Hepatocyte (in vitro differentiated cells): Measurements from ENCODE around the gene TPRN. TPM values are rescaled to one million over a fixed set of nuclear protein-coding genes. Genes with fewer than 3 reads are reported as not detected.

Experiments
- DNase-seq: peaks from one replicate; pipeline ENCODE4 v3.0.0-alpha.2; 2016; ENCODE audit warnings: low spot score
- H2AFZ ChIP-seq: fragments of 200-600 bp; sonication (generic); 2 replicates; pipeline ENCODE4 v1.6.0; 2016; ENCODE audit warnings: antibody characterized with exemption, mild to moderate bottlenecking
- H3K27ac ChIP-seq: fragments of 200-600 bp; sonication (generic); 2 replicates; pipeline ENCODE4 v1.5.1; 2016; ENCODE audit warnings: mild to moderate bottlenecking
- H3K27me3 ChIP-seq: fragments of 200-600 bp; sonication (generic); 2 replicates; pipeline ENCODE4 v1.6.1; 2016
- H3K36me3 ChIP-seq: fragments of 200-600 bp; sonication (generic); replicated peaks from 2 replicates; pipeline ENCODE4 v1.5.1; 2016; ENCODE audit warnings: low read depth; ENCODE audit not compliant: insufficient read depth
- H3K4me1 ChIP-seq: fragments of 200-600 bp; sonication (generic); 2 replicates; pipeline ENCODE4 v1.5.1; 2016; ENCODE audit warnings: mild to moderate bottlenecking, moderate library complexity; ENCODE audit not compliant: insufficient read depth
- H3K4me2 ChIP-seq: fragments of 200-600 bp; sonication (generic); 2 replicates; pipeline ENCODE4 v1.6.0; 2016
- H3K4me3 ChIP-seq: fragments of 200-600 bp; sonication (generic); 2 replicates; pipeline ENCODE4 v1.5.1; 2016; ENCODE audit warnings: mild to moderate bottlenecking
- H3K79me2 ChIP-seq: fragments of 200-600 bp; sonication (generic); 2 replicates; pipeline ENCODE4 v1.6.0; 2017; ENCODE audit warnings: mild to moderate bottlenecking
- H3K9me2 ChIP-seq: fragments of 200-600 bp; sonication (generic); replicated peaks from 2 replicates; pipeline ENCODE4 v1.6.0; 2017; ENCODE audit warnings: mild to moderate bottlenecking; ENCODE audit not compliant: insufficient read depth
- H3K9me3 ChIP-seq: fragments of 200-600 bp; sonication (generic); 2 replicates; pipeline ENCODE4 v1.5.1; 2016; ENCODE audit warnings: low read depth, mild to moderate bottlenecking
- H4K20me1 ChIP-seq: fragments of 200-600 bp; sonication (generic); 2 replicates; pipeline ENCODE4 v1.6.0; 2016; ENCODE audit warnings: mild to moderate bottlenecking; ENCODE audit not compliant: insufficient read depth, poor library complexity, severe bottlenecking
- EZH2 ChIP-seq: fragments of 200-600 bp; sonication (generic); IDR thresholded peaks from 2 replicates; pipeline ENCODE4 v1.6.1; 2016; ENCODE audit warnings: antibody characterized with exemption, mild to moderate bottlenecking, borderline replicate concordance
- EZH2phosphoT487 ChIP-seq: fragments of 200-600 bp; sonication (generic); IDR thresholded peaks from one replicate; pipeline ENCODE4 v1.6.1; 2018; ENCODE audit warnings: antibody characterized with exemption, mild to moderate bottlenecking, low read depth, moderate library complexity; ENCODE audit not compliant: unreplicated experiment, severe bottlenecking
- WGBS: methylation state at CpG from one replicate; pipeline ENCODE4 v1.1.6; 2016; ENCODE audit warnings: low lambda C conversion rate; ENCODE audit errors: missing lambda C conversion rate; 5-methylcytosine and 5-hydroxymethylcytosine counted together
- polyA plus RNA-seq: library from polyadenylated mRNA; unstranded; fragments of >200 nt; fragmentation: Nextera tagmentation; extraction: Ambion mirVana; gene quantifications from 2 replicates; pipeline ENCODE4 v1.2.1, GENCODE V29; 2016
- total RNA-seq: library from RNA; depleted of rRNA; stranded (reverse); fragments of >200 nt; gene quantifications from 2 replicates; pipeline ENCODE4 v1.2.3, GENCODE V29; 2014
- TF ChIP-seq, protein P1 (sequence below): fragments of 200-600 bp; sonication (generic); IDR thresholded peaks from 2 replicates; pipeline ENCODE4 v1.5.1; 2016; ENCODE audit warnings: antibody characterized with exemption, mild to moderate bottlenecking; ENCODE audit not compliant: poor library complexity

The TPRN gene
- total and polyA plus RNA-seq, 2 experiments from 2014 or later, result 34.4 to 104 TPM

DNA sequence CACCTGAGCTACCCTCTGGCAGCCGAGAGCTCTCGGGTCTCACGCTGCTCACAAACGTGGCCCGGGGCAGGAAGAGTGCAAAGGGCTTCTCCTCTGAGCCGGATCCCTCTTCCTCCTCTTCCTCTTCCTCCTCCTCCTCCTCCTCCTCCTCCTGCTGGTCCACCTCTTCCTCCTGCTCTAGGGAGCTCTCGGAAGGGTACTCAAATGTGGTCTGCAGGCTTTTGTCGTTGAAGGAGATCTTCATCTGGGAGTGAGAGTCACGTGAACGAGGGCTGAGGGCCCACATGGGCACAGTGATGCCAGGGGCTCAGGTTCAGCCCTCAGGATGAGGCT lies 8.1 kb downstream of the TPRN start:
- Histone ChIP-seq H3K36me3 (no peaks in the 10 kb centered on the region), H3K9me2 (no peaks in the 10 kb centered on the region), H3K4me1 (peaks cover 37% of the 10 kb centered on the region), H3K27me3 (no peaks in the 10 kb centered on the region), H2AFZ (no peak overlapping the region), H4K20me1 (peaks cover 60% of the 10 kb centered on the region), H3K79me2 (peaks cover 88% of the 10 kb centered on the region), H3K4me3 (no peak overlapping the region), H3K9me3 (no peaks in the 10 kb centered on the region), H3K4me2 (no peak overlapping the region), H3K27ac (no peak overlapping the region)
- WGBS, result 92% methylated on average over 9 of the region's 10 CpGs
- TF ChIP-seq EZH2phosphoT487 (no peak), EZH2 (no peak)
- TF ChIP-seq, protein P1, sequence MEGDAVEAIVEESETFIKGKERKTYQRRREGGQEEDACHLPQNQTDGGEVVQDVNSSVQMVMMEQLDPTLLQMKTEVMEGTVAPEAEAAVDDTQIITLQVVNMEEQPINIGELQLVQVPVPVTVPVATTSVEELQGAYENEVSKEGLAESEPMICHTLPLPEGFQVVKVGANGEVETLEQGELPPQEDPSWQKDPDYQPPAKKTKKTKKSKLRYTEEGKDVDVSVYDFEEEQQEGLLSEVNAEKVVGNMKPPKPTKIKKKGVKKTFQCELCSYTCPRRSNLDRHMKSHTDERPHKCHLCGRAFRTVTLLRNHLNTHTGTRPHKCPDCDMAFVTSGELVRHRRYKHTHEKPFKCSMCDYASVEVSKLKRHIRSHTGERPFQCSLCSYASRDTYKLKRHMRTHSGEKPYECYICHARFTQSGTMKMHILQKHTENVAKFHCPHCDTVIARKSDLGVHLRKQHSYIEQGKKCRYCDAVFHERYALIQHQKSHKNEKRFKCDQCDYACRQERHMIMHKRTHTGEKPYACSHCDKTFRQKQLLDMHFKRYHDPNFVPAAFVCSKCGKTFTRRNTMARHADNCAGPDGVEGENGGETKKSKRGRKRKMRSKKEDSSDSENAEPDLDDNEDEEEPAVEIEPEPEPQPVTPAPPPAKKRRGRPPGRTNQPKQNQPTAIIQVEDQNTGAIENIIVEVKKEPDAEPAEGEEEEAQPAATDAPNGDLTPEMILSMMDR, result no peak
- no peak for DNase-seq

DNA sequence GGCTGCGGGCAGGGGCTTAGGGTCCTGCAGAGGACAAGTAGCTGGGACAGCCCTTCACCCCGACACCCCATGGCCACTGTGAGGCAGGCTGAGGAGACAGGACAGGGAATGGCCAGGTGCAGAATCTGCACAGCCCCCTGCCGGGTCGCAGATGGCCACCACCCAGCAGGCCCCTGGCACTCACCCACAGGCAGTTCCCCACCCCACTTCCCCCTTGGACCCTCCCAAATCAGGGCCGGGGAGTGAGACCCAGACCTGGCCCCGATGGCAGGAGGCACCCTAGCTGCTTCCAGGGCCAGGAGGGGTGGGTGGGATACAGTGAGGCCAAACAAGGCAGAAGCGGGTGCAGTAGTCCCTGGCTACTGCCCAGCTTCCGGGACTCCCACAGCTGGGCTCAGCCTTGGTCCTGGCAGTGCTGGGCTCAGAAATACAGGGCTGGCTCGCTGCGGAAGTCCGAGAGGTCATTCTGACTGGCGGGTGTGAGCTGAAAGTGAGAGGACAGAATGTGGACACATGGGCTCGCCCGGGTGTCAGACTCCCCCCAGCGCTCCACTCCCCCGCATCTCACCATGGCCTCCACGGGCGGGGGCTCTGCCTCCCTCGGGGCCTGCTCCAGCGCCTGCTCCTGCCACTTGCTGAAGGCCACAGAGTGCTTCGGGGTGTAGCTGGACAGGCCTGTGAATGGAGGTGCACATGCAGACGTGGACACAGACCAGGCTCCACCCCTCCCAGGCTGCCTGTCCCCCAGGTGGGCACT lies 8.7 kb downstream of the TPRN start:
- H3K4me1 ChIP-seq, result peaks cover 41% of the 10 kb centered on the region
- WGBS, result 92% methylated on average over 20 of the region's 22 CpGs
- no peak overlapping the region for H3K27ac ChIP-seq

DNA sequence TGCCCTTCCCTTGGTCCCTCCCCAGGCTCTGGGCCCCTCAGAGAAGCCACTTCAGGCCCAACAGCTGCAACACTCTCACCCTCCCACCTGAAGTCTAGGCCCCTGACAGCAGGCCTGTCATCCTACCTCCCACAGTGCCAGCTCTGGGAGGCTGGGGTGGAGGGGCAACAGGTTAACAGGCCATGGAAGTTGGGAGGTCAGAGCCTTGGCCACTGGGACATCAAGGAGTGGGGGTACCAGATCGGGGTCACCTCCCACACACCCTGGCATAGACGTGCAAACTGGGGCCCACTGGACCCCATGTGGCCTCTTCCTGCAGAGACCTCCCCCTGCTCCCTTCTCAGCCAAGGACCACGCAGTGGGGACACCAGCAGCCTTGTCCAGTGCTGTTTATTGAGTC lies 9.3 kb downstream of the TPRN start:
- H3K4me1 ChIP-seq, result peaks cover 41% of the 10 kb centered on the region
- no peaks in the 10 kb centered on the region for H3K36me3 ChIP-seq
- H3K9me3 ChIP-seq, result no peaks in the 10 kb centered on the region
- no peaks in the 10 kb centered on the region for H3K9me2 ChIP-seq
- H3K4me2 ChIP-seq, result no peak overlapping the region
- H4K20me1 ChIP-seq, result peaks cover 54% of the 10 kb centered on the region
- peaks cover 87% of the 10 kb centered on the region for H3K79me2 ChIP-seq
- no peak overlapping the region for H3K27ac ChIP-seq
- 94% methylated on average over 3 of the region's 3 CpGs for WGBS
- no peak for DNase-seq
- TF ChIP-seq EZH2, result no peak
- TF ChIP-seq, protein P1, result no peak
- no peak for TF ChIP-seq EZH2phosphoT487
- H3K27me3 ChIP-seq, result no peaks in the 10 kb centered on the region
- H3K4me3 ChIP-seq, result no peak overlapping the region
- no peak overlapping the region for H2AFZ ChIP-seq

More for the DNA sequence above, 8.7 kb downstream of the TPRN start:
- Histone ChIP-seq H3K36me3 (no peaks in the 10 kb centered on the region), H3K4me3 (no peak overlapping the region), H3K79me2 (peaks cover 88% of the 10 kb centered on the region), H3K27me3 (no peaks in the 10 kb centered on the region), H2AFZ (no peak overlapping the region), H3K9me2 (no peaks in the 10 kb centered on the region), H3K4me2 (no peak overlapping the region), H3K9me3 (no peaks in the 10 kb centered on the region), H4K20me1 (peaks cover 59% of the 10 kb centered on the region)
- DNase-seq, result no peak
- TF ChIP-seq EZH2phosphoT487 (no peak), EZH2 (no peak)
- TF ChIP-seq, protein P1, result no peak
